ENCODE results near the gene DBH.

DBH gene

DNA sequence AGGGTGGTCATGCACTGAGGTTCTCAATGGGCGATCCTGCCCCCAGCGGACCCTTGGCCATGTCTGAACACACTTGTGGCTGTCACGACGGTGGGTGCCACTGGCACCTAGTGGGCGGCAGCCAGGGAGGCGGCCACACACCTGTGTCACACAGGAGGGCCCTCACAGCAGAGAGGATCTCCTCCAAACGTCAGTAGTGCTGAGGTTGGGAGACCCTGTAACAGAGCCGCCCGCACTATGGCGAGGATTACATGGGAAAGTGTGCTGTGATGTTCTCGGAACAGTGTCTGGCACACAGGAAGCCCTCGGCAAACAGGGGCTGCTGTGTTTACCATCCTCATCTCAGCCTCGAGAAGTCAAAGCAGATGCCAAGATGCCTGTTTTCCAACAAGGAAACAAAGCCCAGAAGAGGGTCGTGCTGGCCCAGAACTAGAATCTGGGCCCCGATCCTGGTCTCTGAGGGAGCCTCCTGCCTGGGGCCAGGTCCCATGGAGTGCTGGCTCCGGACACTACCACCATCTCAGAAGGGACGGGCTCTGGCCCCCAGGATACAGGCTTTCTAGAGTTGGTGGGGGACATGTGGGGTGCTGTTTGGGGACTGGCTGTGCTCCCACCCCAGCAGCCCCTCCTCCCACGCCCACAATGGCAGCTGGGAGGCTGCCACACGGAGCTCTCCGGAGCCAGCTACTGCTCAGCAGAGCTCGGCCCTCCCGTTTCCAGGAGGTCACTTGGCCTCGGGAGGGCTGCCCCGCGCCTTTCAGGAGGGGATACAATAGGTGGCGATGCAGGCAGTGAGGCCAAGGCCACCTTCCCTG, 48.2 kb downstream of the DBH start:
- DNase-seq (ENCODE audit: low read depth), result no peak

DNA sequence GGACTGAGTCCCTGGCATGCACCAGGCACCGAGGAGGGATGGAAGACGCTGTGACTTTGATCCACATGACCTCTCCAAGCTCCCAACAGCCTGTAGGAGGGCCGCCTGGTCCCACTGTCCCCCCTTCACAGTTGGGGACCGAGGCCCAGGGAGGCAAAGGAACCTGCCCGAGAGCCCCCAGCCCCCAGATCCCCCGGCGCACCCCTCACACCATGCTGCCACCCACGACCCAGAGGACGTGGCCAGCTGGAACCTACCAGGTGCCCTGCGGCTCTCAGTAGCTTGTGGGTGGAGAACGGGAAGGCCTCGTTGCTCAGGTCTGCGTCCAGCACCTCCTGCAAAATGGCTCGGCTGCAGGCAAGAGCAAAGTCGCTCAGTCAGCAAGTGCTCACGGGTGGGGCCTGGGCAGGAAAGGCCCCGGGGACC, 48.8 kb downstream of the DBH start:
- DNase-seq (ENCODE audit: low read depth), result no peak

DNA sequence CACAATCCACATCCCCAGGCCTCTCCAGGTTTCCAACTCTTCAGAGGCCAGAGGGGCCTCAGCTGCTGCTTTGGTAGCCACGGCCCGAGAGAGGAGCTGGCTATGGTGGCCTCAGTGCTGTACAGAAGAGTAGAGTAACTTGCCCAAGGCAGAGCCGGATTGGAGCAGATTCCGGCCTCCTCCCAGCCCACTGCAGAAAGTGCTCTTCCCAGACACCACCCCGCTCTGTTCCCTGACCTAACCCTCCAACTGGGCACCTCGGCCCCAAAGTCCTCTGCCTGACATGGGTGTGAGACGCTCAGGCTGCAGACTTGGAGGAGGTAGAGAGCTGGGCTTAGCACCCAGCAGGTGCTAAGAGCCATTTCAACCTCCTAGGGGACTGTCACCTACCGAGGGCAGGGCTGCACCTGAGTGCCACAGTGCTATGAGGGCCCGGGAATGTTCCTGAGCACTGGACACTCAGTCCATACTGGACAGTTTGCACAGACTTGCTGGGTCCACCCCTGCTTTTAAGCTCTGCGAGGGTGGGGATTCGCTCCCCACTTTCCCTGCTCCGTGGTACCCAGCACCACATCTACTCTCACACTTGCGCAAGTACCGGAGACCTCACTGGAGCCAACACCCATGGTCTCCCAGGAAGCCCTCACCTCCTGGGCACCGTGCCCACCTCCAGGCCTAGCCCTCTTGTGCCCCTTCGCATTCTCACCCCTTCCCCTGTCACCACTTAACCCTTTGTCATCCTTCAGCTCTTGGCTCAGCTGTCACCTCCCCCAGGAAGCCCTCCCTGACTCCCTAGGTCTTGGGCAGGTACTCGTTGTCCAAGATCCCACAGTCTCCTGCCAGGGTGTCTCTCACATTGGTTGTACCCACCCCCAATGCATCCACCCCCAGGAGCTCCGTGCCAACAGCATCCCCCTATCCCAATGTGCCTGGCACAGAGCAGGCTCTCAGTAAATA, 49.8 kb downstream of the DBH start:
- DNase-seq (ENCODE audit: low read depth), result no peak

DNA sequence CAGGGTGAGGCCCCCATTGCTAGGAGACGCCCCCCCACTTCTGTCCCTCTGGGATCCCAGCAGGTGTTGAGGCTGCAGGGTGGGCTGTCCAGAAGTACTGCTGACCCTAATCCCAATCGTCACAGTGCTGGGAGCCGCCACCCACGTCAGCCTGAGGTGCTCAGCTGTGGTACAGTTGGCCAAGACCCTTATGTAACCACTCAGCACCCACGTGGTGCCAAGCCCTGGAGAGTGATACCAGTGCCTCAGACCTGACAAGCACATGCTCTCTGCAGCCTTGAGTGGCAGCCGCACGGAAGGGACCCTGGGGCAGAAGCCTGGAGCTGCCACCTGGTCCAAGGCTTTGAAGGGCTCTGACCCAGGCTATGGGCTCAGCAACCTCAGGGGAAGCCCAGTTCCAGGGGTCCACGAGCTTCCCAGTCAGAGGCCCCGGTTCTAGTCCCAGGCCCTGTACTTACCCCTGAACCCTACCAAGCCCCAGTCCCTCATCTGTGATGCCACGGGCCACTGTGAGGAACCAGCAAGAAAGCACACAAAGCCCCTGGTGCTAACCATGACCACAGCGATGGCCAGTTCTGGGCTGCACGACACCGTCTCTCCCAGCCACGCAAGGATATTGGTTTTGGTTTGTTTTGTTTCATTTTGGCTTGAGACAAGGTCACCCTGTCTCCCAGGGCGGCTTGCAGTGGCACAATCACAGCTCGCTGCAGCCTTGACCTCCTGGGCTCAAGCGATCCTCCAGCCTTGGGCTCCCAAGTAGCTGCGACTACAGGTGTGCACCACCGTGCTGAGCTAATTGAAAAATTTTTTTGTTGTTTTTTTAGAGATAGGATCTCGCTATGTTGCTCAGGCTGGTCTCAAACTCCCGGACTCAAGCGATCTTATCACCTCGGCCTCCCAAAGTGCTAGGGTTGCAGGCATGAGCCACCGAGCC, 50.7 kb downstream of the DBH start:
- no peak for DNase-seq (ENCODE audit: low read depth)

DNA sequence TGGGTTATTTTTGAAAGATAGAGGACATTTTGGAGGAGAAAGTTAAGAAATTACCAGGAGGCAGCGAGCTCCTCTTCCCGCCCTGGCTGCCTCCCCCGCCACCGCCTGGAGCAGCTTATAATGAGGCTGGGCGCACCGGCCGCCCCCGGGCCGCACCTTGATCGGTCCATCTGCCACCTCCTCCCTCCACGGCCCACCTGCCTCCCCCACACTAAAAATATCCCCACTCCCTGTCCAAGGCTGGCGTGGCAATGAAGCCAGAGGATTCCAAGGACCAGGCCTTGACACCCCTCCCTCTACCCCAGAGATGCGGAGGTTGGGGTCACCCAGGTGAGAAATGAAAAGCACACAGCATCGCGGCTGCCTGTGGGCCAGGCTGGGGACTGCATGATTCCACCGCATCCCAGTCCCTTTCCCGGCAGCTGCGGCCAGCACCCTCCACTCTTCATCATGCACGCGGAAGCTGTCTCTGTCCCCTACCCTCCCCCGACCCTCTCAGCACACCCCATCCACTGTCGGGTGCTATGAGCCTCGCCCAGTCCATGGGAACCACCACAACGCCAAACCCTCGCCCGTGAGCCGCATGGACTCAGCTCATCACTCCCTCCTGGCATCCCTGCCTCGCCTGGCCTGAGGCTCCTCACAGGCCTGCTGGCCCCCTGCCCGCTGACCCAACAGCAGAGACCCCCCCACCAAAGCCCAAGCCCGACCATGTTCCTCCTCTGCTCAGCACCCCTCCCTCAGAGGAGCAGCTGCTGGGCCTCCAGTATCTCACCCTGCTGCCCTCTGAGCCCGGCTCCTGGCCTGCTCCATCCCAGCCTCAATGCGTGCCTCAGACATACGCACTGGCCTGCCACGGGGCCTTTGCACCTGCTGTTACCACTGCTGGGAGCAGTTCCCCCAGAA, 51.9 kb downstream of the DBH start:
- DNase-seq (ENCODE audit: low read depth), result no peak

DNA sequence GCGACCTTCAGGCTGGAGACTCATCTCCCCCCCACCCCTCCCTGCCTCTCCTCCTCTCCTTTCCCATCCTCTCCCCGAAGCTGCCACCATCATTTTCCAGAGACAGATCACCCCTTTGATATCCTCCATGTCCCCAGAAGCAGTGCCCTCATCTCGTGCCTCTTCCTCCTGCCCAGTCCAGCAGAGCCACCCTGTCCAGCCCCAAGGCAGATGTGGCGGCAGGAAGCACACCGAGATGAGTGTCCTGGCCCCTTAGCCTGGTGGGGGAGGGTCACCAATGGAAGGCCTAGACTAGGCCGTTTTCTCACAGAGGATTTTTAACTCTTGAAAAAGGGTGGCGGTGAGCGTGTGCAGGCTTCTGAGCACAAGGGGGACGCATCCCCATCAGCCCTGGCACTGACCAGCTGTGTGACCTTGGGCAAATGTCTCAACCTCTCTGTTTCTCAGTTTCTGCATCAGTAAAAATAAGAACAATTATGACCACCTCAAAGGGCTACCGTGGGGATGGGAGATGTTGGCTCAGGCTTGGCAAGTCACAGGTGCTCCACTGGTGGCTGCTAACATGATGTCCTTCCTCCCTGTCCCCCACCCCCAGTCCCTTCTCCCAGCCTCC, 53.1 kb downstream of the DBH start:
- DNase-seq (ENCODE audit: low read depth), result no peak

DNA sequence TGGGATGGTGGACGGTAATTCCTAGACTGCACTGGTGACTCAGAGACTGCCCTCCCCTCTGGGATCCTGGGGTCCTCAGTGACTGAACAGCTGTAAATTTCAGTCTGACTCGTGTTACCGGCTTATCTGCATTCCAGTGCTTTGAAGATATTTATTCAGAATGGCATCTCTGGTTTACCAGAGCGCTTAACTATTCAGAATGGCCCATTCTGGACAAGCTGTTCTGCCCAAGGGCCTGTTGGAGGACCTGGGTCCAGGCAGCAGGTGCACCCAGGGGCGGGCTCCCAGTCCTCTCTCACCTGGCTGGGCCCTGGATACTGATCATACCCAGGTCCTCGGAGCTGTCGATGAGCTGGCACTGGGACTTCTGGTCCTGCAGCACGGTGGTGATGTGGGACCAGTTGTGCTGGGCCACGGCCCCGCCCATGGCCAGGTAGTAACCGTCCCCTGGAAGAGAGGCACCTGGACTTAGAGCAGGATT, 54.0 kb downstream of the DBH start:
- DNase-seq (ENCODE audit: low read depth), result no peak

DNA sequence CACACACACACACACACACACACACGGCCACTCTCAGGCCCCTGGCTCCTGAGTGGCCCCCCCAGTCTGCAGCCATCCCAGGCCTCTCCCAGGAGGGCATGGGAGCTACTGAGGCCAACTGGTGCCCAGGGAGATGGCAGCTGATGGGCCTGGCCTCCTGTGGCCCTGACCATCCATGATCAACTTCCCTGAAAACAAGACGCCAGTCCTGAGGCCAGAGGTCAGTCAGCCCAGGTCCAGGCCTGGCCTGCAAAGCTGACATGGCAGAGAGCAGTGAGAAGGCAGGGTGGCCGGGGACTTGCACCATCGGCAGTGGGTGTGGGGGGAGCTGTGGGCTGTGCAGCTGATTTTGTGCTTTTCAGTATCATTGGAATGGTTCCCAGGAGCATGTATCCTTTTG, 55.0 kb downstream of the DBH start:
- no peak for DNase-seq (ENCODE audit: low read depth)

DNA sequence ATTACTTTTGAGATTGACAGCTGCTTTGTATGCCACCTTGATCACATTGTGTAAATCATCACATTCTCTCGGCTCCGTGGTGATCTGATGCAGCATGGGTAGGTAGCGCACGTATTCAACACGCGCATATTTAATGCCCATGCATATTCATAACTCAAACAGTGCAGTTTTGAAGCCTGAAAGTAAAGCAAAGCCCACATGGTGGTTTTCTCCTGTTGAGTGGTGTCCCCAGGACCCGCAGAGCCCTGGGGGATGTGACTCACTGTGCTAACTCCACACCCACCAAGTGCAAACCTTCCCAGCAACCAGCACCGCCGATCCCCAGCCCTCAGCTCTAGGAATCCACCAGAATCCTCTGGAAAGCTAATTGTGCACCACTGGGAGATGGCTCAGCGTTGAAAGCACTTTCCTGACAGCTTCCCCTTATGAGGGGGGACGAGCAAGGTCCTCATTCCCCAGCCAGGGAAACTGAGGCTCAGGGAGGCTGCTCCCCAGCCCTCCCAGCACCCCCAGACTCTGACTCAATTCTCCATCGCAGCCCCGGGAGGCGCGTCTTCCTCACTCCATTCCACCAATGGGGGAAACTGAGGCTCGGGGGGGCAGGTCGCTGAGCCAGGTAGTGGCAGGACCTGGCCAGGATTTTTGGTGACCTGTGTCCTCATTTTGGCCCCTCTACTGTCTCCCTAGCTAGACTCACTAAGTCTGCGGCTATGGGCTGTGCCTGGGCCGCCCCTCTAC, 55.6 kb downstream of the DBH start:
- no peak for DNase-seq (ENCODE audit: low read depth)

DNA sequence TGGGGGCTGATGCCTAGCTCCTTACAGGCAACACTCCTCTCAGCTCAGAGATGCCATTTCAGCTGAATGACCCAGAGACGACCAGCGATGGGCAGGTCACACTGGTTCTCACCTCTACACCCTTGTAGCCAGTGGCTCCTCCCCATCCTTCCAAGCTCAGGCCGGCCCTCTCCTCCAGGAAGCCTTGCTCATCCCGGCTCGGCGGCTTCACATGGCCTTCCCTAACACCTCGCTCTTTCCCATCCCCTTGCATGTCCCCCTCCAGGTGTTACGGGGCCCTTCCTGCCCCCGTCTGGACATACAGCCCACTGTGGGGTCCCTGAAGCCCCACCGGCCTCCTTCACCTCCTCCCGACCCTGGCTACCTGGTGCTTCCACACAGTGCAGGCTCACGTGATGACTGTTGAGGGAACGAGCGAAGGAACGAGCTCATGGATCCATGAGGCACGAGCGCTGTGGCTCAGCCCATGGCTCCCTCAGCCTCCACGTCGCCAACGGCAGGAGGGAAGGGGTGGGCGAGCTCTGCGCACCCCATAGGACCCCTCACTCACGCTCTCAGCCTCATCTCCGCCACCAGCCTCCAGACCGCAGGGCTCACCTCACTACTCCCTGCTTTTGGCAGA, 56.3 kb downstream of the DBH start:
- no peak for DNase-seq (ENCODE audit: low read depth)

DNA sequence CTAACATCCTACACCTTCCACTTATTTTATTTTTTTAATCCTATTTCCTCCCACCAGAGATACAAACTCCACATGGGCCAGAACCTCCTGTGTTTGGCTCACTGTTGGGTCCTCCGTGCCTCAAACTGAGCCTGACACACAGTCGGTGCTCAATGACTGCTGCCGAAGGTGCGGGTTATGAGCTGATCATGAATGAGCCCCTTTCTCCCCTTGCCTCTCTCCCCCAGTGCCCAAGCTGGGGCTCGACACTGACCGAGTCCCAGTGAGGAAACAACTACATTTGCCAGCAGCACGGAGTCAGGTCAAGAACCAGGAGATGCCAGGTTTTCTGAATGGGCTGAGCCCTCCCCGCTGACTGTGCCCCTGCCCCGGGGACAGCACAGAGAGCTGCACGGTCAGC, 57.0 kb downstream of the DBH start:
- DNase-seq (ENCODE audit: low read depth), result no peak

DNA sequence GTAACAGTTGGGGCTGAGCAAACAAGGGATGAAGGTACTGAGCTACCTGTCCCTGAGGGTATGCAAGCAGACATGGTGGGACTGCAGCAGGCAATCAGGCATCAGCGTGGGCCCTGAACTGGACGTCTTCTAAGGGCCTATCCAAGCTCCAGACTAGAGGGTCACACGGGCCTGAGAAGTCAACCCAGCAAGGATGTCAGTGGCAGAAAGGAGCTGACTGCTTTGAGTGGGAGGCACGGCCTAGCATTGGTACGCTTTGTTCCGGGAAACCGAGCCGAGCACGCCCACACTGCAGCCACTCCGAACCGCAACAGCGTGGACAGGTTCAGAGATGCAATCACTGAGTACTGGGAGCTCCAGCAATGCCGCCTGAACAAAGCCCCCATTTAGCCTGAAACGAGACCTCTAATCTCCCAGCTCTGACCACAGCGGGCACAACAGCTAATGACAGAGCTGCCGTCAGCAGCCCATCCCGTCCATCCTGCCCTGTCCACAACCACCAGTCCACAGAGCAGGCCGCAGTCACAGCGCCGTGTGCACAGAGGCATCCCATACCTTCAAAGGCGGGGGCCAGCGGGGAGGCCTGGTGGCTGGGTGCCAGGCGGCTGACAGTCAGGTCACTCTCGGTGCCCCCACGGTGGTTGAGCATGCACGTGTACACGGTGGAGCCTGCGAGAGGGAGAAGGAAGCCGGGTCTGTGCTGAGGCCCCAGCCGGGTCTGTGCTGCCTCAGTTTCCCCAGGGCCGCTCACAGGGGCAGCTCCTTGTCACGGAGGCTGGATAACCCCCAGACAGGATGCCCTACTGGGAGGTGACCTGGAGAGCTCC, 57.8 kb downstream of the DBH start:
- DNase-seq (ENCODE audit: low read depth), result no peak

DNA sequence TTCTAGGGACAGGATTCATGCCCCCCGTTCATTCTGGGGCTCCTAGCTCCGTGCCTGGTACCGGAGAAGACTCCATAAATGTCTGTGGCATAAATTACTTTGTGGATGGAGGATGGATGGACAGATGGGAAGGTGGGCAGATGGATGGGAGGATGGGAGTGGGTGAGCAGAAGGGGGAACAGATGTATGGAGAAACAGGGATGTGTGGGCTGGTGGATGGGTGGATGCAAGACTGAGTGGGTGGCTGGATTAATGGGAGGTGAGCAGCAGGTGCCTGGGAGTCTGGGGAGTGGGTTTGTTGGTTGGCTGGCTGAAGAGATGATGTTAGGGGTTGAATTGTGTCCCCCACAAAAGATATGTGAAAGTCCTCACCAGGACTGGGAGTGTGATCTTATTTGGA, 58.5 kb downstream of the DBH start:
- DNase-seq (ENCODE audit: low read depth), result no peak

DNA sequence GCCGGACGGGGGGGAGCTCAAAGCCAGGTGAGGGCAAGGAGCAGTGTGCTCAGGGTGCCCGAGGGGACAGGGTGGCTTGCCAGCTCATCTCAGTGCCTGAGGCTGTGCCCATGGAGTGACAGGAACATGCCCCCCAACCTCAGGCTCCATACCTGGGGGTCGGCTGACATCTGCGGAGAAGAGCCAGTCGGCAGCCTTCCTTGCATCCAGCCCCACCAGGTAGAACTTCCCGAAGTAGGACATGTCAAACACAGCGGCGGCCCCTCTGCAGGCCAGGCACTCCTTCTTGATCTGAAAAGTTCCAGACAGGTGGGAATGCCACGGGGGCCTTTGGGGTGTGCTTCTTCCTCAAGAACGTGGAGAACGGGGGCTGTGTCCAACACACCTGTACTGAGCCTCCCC, 59.9 kb downstream of the DBH start:
- no peak for DNase-seq (ENCODE audit: low read depth)

DNA sequence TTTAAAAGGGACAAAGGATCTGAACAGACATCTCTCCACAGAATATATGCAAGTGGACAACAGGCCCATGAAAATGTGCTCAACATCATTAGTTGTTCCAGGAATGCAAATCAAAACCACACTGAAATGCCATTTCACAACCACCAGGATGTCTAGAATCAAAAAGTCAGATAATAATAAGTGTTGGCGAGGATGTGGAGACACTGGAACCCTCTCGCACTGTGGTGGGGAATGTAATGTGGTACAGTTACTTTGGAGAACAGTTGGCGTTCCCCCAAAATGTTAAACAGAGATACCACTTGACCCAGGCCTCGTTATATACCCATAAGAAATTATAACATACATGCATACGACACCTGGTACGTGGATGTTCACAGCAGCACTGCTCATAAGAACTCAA, 63.4 kb downstream of the DBH start:
- no peak for DNase-seq (ENCODE audit: low read depth)

DNA sequence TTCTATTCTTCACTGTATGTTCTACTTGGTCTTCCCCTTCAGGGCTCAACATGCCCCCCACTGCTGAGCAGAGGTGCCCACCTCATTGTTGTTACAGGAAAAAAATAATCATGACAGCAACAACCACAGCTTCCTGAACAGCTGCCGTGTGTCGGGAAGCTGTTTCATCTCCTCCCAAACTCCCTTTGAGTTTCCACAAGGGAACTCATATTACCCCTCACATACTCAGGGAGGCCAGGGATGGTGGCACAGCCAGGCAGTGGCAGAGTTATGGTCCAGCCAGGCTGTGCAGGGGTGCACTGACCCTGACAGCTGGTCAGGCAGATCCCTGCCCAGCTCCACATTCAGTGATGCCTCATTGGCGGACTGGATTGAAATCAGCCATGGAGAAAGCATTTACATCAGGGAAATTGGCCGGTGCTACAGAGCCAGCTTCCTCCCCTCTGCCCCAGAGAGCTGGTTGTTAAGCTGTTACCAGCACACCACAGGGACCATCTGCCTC, 64.7 kb downstream of the DBH start:
- no peak for DNase-seq (ENCODE audit: low read depth)

DNA sequence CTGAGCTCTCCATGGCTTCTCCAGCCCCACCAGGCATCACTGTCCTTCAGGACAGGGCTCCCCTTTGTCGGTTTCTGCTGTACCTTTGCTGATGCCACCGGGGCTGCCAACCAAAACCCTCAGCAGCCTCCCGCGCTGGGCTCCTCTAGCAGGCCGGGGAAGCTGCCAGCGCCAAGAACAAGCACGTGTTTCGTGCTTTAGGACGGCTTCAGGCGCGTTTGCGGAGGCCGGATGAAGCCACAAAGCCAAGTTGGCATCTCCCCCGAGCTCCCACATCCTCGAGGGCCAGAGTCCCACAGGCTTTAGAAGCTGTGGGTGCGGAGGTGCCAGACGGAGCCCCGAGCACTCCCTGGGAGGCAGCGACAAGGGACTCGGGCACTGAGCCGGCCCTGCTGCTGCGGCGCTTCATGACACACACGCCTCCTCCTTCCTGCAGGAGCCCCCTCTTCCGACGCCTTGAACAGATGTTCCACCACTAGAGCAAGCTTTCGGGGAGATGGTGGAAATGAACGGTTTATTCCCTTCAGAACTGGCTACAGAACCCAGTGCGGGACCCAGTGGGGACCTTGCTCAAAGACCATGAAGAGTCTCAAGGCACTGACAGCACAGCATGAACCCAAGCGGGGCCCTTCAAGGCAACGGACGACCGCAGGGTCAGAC, 65.3 kb downstream of the DBH start:
- DNase-seq (ENCODE audit: low read depth), result no peak
